GM12878 (cell line): ENCODE results near the gene GALNT6. TPM values are rescaled to one million over a fixed set of nuclear protein-coding genes. Genes with fewer than 3 reads are reported as not detected.

Source experiments
- ATAC-seq: fragments of 200-7000 bp; cut with Tn5 transposase; 3 replicates; pipeline ENCODE4 v1.9.1; 2020; ENCODE audit warnings: mild to moderate bottlenecking, moderate library complexity
- BruUV-seq: library from RNA; stranded (reverse); fragments of 400-500 nt; replicated peaks from 2 replicates; lab custom pipeline; 2021; lab: Mats Ljungman, UMichigan
- CTCF ChIA-PET: fragments of 300-600 bp; sonication (Branson Sonifier 250); formaldehyde crosslinking; extraction: SDS; loops from one replicate; lab custom pipeline; 2021; ENCODE audit warnings: inconsistent platforms; lab: Yijun Ruan, JAX
- POLR2A ChIA-PET: fragments of 350-600 bp; formaldehyde crosslinking; extraction: SDS; loops from one replicate; lab custom pipeline; 2021; ENCODE audit warnings: inconsistent platforms; lab: Charles Lee
- RAD21 ChIA-PET: fragments of 300-600 bp; sonication (Branson Sonifier 250); formaldehyde crosslinking; loops from one replicate; lab custom pipeline; 2023; ENCODE audit warnings: antibody characterized with exemption; ENCODE audit not compliant: unreplicated experiment; lab: Charles Lee
- SMC1A ChIA-PET: fragments of 300-600 bp; sonication (Branson Sonifier 250); formaldehyde crosslinking; loops from one replicate; lab custom pipeline; 2023; ENCODE audit not compliant: unreplicated experiment, uncharacterized antibody; lab: Charles Lee
- DNase-seq: peaks from one replicate; pipeline ENCODE4 v3.0.0-alpha.2; 2011; ENCODE audit warnings: low read depth, low spot score
- FAIRE-seq: peaks from 3 replicates; lab custom pipeline; 2011; peaks lifted over from hg19 to GRCh38; lab: Jason Lieb, UNC
- H2AFZ ChIP-seq: 2 replicates; pipeline ENCODE4 v1.6.0; 2011; ENCODE audit warnings: low read depth, low read length, control low read depth; ENCODE audit not compliant: control insufficient read depth
- H3K27ac ChIP-seq: 2 replicates; pipeline ENCODE4 v1.5.1; 2011; ENCODE audit warnings: control low read depth; ENCODE audit not compliant: control insufficient read depth, insufficient read depth
- H3K27me3 ChIP-seq, 2 experiments: replicated peaks in 1 of 2; 2 replicates each; pipeline versions ENCODE4 v1.6.0 to v1.6.1; 2011; ENCODE audit warnings: low read length in 1 of 2; ENCODE audit not compliant: control insufficient read depth in 2 of 2, insufficient read depth in 2 of 2
- H3K36me3 ChIP-seq, 2 experiments: 2 replicates each; pipeline ENCODE4 v1.5.1; 2011; ENCODE audit warnings: low read length in 1 of 2; ENCODE audit not compliant: control insufficient read depth in 2 of 2, insufficient read depth in 2 of 2
- H3K4me1 ChIP-seq: 2 replicates; pipeline ENCODE4 v1.6.1; 2011; ENCODE audit warnings: mild to moderate bottlenecking, low read length, moderate library complexity, mixed read lengths; ENCODE audit not compliant: control insufficient read depth, insufficient read depth
- H3K4me2 ChIP-seq: 2 replicates; pipeline ENCODE4 v1.6.0; 2011; ENCODE audit warnings: control low read depth; ENCODE audit not compliant: control insufficient read depth, insufficient read depth
- H3K4me3 ChIP-seq: fragments of 200-600 bp; sonication (generic); 2 replicates; pipeline ENCODE4 v1.5.1; 2016
- H3K79me2 ChIP-seq: 2 replicates; pipeline ENCODE4 v1.6.0; 2011; ENCODE audit warnings: low read length; ENCODE audit not compliant: control insufficient read depth, insufficient read depth
- H3K9ac ChIP-seq: 2 replicates; pipeline ENCODE4 v1.8.0; 2011; ENCODE audit warnings: low read length, control low read depth, mixed read lengths; ENCODE audit not compliant: control insufficient read depth, insufficient read depth
- H3K9me3 ChIP-seq: replicated peaks from 3 replicates; pipeline ENCODE4 v1.5.1; 2011; ENCODE audit warnings: mild to moderate bottlenecking, low read length; ENCODE audit not compliant: control insufficient read depth, insufficient read depth
- H4K20me1 ChIP-seq: 2 replicates; pipeline ENCODE4 v1.6.0; 2011; ENCODE audit not compliant: control insufficient read depth, insufficient read depth
- ASH2L ChIP-seq: fragments of 300-600, 200-600 bp; sonication (generic); IDR thresholded peaks from 2 replicates; pipeline ENCODE4 v1.6.1; 2017; ENCODE audit warnings: low read depth, mild to moderate bottlenecking, borderline replicate concordance
- CBFB ChIP-seq: IDR thresholded peaks from 2 replicates; pipeline ENCODE4 v1.6.1; 2016; ENCODE audit warnings: antibody characterized with exemption, low read depth
- CBX5 ChIP-seq: sonication (generic); IDR thresholded peaks from 2 replicates; pipeline ENCODE4 v1.6.1; 2016; ENCODE audit warnings: low read depth, moderate library complexity, mild to moderate bottlenecking, inconsistent platforms
- MXI1 ChIP-seq: fragments of 150-350 bp; IDR thresholded peaks from 2 replicates; pipeline ENCODE4 v1.6.1; 2011; ENCODE audit warnings: low read depth, mild to moderate bottlenecking, inconsistent platforms, low read length, improper control_type of control experiment
- NFYB ChIP-seq: IDR thresholded peaks from 2 replicates; pipeline ENCODE4 v1.6.1; 2011; ENCODE audit warnings: low read depth, mild to moderate bottlenecking, low read length, improper control_type of control experiment, moderate library complexity; ENCODE audit not compliant: insufficient read depth
- NR2C1 ChIP-seq: fragments of 450-650 bp; IDR thresholded peaks from 2 replicates; pipeline ENCODE4 v1.6.1; 2017; ENCODE audit warnings: antibody characterized with exemption, mild to moderate bottlenecking, moderate library complexity
- PRDM15 ChIP-seq: fragments of 450-650 bp; formaldehyde crosslinking; IDR thresholded peaks from 2 replicates; pipeline ENCODE4 v1.4.0; 2020; ENCODE audit warnings: mild to moderate bottlenecking, moderate library complexity
- SMAD1 ChIP-seq: fragments of 450-650 bp; IDR thresholded peaks from 2 replicates; pipeline ENCODE4 v1.6.1; 2018; ENCODE audit warnings: mild to moderate bottlenecking, low read depth; ENCODE audit not compliant: partially characterized antibody
- SMC3 ChIP-seq: IDR thresholded peaks from 2 replicates; pipeline ENCODE4 v1.6.1; 2011; ENCODE audit warnings: low read length, improper control_type of control experiment, borderline replicate concordance
- ZNF274 ChIP-seq: IDR thresholded peaks from one replicate; pipeline ENCODE4 v1.8.0; 2011; ENCODE audit not compliant: insufficient read length, insufficient read depth
- ZNF384 ChIP-seq: IDR thresholded peaks from 2 replicates; pipeline ENCODE4 v1.6.1; 2012; ENCODE audit warnings: low read depth, mild to moderate bottlenecking, low read length, improper control_type of control experiment, borderline replicate concordance
- WGBS: methylation state at CpG from one replicate; pipeline ENCODE4 v1.1.6; 2016; ENCODE audit warnings: low lambda C conversion rate; ENCODE audit not compliant: insufficient replicate concordance, insufficient coverage; ENCODE audit errors: missing lambda C conversion rate; 5-methylcytosine and 5-hydroxymethylcytosine counted together
- in situ Hi-C: fragments of 300-500 bp; cut with MboI; formaldehyde crosslinking; loops from 9 replicates; pipeline ENCODE4 v1.14.3; 2018; ENCODE audit warnings: mixed read lengths
- intact Hi-C: fragments of 100-400 bp; cut with micrococcal nuclease; formaldehyde crosslinking; loops from one replicate; pipeline ENCODE4 v1.14.2; 2022; ENCODE audit not compliant: unreplicated experiment
- polyA plus RNA-seq, 11 experiments: library from polyadenylated mRNA; depleted of rRNA in 4 of 11; unstranded in 6 of 11; stranded (reverse) in 5 of 11; fragments of >200 nt; fragmentation: Nextera tagmentation in 4 of 11; fragmentation: Illumina TruSeq in 1 of 11; extraction: Ambion mirVana in 4 of 11; extraction: Trizol in 1 of 11; gene quantifications; 1 replicate in 1 of 11; 2 replicates in 10 of 11; pipeline versions ENCODE4 v1.2.1 to v1.2.3, GENCODE V29; 2011 to 2016; ENCODE audit warnings: inconsistent platforms in 2 of 11, missing spikeins in 2 of 11, low read depth in 1 of 11
- total RNA-seq, 4 experiments: library from RNA; depleted of rRNA in 3 of 4; stranded (reverse); fragments of >200 nt in 3 of 4; fragmentation: Illumina TruSeq in 1 of 4; extraction: Trizol in 1 of 4; gene quantifications; 2 replicates each; pipeline versions ENCODE4 v1.2.1 to v1.2.3, GENCODE V29; 2013 to 2021

GALNT6 gene
- total and polyA plus RNA-seq, 10 of the 15 experiments (the other 5 are each of a cell fraction or from before 2014, with no cell fraction given), result 6.6 to 40.4 (median 23.7) TPM

GRCh38 chr12:51405801-51406207, 14.6 kb upstream of the GALNT6 start:
- Histone ChIP-seq H3K27ac (no peak overlapping the region), H3K27me3 (no peaks in the 10 kb centered on the region), H3K36me3 (no peaks in the 10 kb centered on the region), H3K9ac (no peak overlapping the region), H3K9me3 (no peaks in the 10 kb centered on the region)
- TF ChIP-seq CBX5, result no peak
- no peak for TF ChIP-seq NFYB
- no peak for TF ChIP-seq NR2C1
- no peak for TF ChIP-seq CBFB
- no peak for TF ChIP-seq ZNF274
- no peak for TF ChIP-seq ZNF384
- TF ChIP-seq PRDM15 (CRISPR knock-in tag), result no peak
- TF ChIP-seq ASH2L, result no peak
- no peak for TF ChIP-seq MXI1
- TF ChIP-seq SMC3, result no peak
- TF ChIP-seq SMAD1, result no peak
- TF ChIP-seq, all 136 proteins: peak for 0
- peaks cover 4% of the 10 kb centered on the region; the same call in 1 of the 2 replicates for H3K4me1 ChIP-seq
- H4K20me1 ChIP-seq, result no peaks in the 10 kb centered on the region
- ChIA-PET POLR2A (no interaction called here), RAD21 (no interaction called here), CTCF (interaction anchor here (0.6 kb wide), 1 partner anchor 474 kb away, joined by 3 read pairs; no protein-coding TSS in a partner anchor), SMC1A (no interaction called here)
- BruUV-seq, result no TSS peak
- intact Hi-C loops, result no loop called here
- in situ Hi-C loops, result no loop called here
- no peak for FAIRE-seq
- ATAC-seq, result no peak
- no peaks in the 10 kb centered on the region for H3K79me2 ChIP-seq
- no peak overlapping the region for H2AFZ ChIP-seq
- WGBS, result 100% methylated on average over 3 of the region's 3 CpGs
- no peak overlapping the region for H3K4me3 ChIP-seq
- H3K4me2 ChIP-seq, result no peak overlapping the region
- DNase-seq, result no peak
